ACHN (cell line): ENCODE results near the gene KCNIP2.
A peak's percentile ranks its signal among the peaks of the same experiment; 100 is the strongest.

Experiments used
- DNase-seq: peaks from one replicate; pipeline ENCODE4 v3.0.0-alpha.2; 2015
- in situ Hi-C: cut with HindIII; loops from 2 replicates; pipeline ENCODE4 v1.10.0; 2017; ENCODE audit warnings: low sequenced_read_pairs, low pct_ligation_motif_present, low pct_unique_long_range_greater_than_20kb

Gene KCNIP2

GRCh38 chr10:101857802-101858476 is 14.3 kb upstream of the KCNIP2 start:
- DNase-seq, result no peak
- in situ Hi-C loops, result no loop called here

GRCh38 chr10:101856626-101857025 is 13.0 kb upstream of the KCNIP2 start:
- in situ Hi-C loops, result no loop called here
- no peak for DNase-seq

GRCh38 chr10:101851411-101852116 is 8.0 kb upstream of the KCNIP2 start:
- DNase-seq, result no peak
- in situ Hi-C loops, result no loop called here

- in situ Hi-C loops, result no loop called here
- no peak for DNase-seq
Measured at GRCh38 chr10:101850749-101851148, 7.1 kb upstream of the KCNIP2 start.

GRCh38 chr10:101848894-101849351 is 5.3 kb upstream of the KCNIP2 start:
- in situ Hi-C loops, result no loop called here
- no peak for DNase-seq

- DNase-seq, result no peak
- in situ Hi-C loops, result no loop called here
Measured at GRCh38 chr10:101848408-101848807, 4.8 kb upstream of the KCNIP2 start.

GRCh38 chr10:101845893-101846292 is 2.3 kb upstream of the KCNIP2 start:
- DNase-seq, result no peak
- in situ Hi-C loops, result no loop called here

- no peak for DNase-seq
- in situ Hi-C loops, result no loop called here
Measured at GRCh38 chr10:101841826-101842225, 1.8 kb downstream of the KCNIP2 start.

- DNase-seq, result peak; percentile 84
- in situ Hi-C loops, result no loop called here
Measured at GRCh38 chr10:101840741-101841453, 2.7 kb downstream of the KCNIP2 start.

- in situ Hi-C loops, result no loop called here
- peak; percentile 36 for DNase-seq
Measured at GRCh38 chr10:101840102-101840684, 3.4 kb downstream of the KCNIP2 start.

- DNase-seq, result peak; percentile 51
- in situ Hi-C loops, result no loop called here
Measured at GRCh38 chr10:101839416-101840063, 4.1 kb downstream of the KCNIP2 start.

GRCh38 chr10:101839002-101839401 is 4.6 kb downstream of the KCNIP2 start:
- DNase-seq, result no peak
- in situ Hi-C loops, result no loop called here

- in situ Hi-C loops, result no loop called here
- DNase-seq, result no peak
Measured at GRCh38 chr10:101838416-101838970, 5.1 kb downstream of the KCNIP2 start.

GRCh38 chr10:101837748-101838147 is 5.9 kb downstream of the KCNIP2 start:
- no peak for DNase-seq
- in situ Hi-C loops, result no loop called here

GRCh38 chr10:101835362-101835761 is 8.2 kb downstream of the KCNIP2 start:
- DNase-seq, result no peak

GRCh38 chr10:101834341-101834740 is 9.3 kb downstream of the KCNIP2 start:
- no peak for DNase-seq
- in situ Hi-C loops, result no loop called here

More at GRCh38 chr10:101835362-101835761, 8.2 kb downstream of the KCNIP2 start:
- in situ Hi-C loops, result no loop called here

- in situ Hi-C loops, result no loop called here
- DNase-seq, result no peak
Measured at GRCh38 chr10:101833466-101833865, 10.1 kb downstream of the KCNIP2 start.

- DNase-seq, result no peak
- in situ Hi-C loops, result no loop called here
Measured at GRCh38 chr10:101832325-101832771, 11.3 kb downstream of the KCNIP2 start.
